KMS-11 (cell line): ENCODE data around the gene EPB42.

Experiments
- H2AFZ ChIP-seq: fragments of 200-600 bp; sonication (generic); 2 replicates; pipeline ENCODE4 v1.6.1; 2016; ENCODE audit warnings: antibody characterized with exemption, mixed run types, low read depth
- H3K27ac ChIP-seq: fragments of 200-600 bp; sonication (generic); 2 replicates; pipeline ENCODE4 v1.6.1; 2016; ENCODE audit warnings: mild to moderate bottlenecking, mixed run types
- H3K27me3 ChIP-seq: fragments of 200-600 bp; sonication (generic); 2 replicates; pipeline ENCODE4 v1.6.1; 2017; ENCODE audit warnings: mild to moderate bottlenecking, low read depth, mixed run types, moderate library complexity; ENCODE audit not compliant: insufficient read depth
- H3K36me3 ChIP-seq: fragments of 200-600 bp; sonication (generic); 2 replicates; pipeline ENCODE4 v1.6.1; 2017; ENCODE audit warnings: mild to moderate bottlenecking, mixed run types; ENCODE audit not compliant: insufficient read depth
- H3K4me1 ChIP-seq: fragments of 200-600 bp; sonication (generic); 2 replicates; pipeline ENCODE4 v1.6.1; 2016; ENCODE audit warnings: mild to moderate bottlenecking, low read depth, mixed run types; ENCODE audit not compliant: poor library complexity, severe bottlenecking
- H3K4me2 ChIP-seq: fragments of 200-600 bp; sonication (generic); 2 replicates; pipeline ENCODE4 v1.7.0; 2016; ENCODE audit warnings: mild to moderate bottlenecking, mixed run types
- H3K4me3 ChIP-seq: fragments of 200-600 bp; sonication (generic); IDR thresholded peaks from 2 replicates; pipeline ENCODE4 v1.6.1; 2017; ENCODE audit warnings: low read depth, low read length, mixed read lengths; ENCODE audit not compliant: insufficient read depth
- H3K79me2 ChIP-seq: fragments of 200-600 bp; sonication (generic); 2 replicates; pipeline ENCODE4 v1.6.1; 2016; ENCODE audit warnings: low read depth, mixed run types; ENCODE audit not compliant: insufficient read depth
- H3K9ac ChIP-seq: fragments of 200-600 bp; sonication (generic); 2 replicates; pipeline ENCODE4 v1.6.1; 2016; ENCODE audit warnings: mild to moderate bottlenecking, mixed run types
- H4K20me1 ChIP-seq: fragments of 200-600 bp; sonication (generic); 2 replicates; pipeline ENCODE4 v1.6.1; 2016; ENCODE audit warnings: mild to moderate bottlenecking, mixed run types; ENCODE audit not compliant: insufficient read depth
- TF ChIP-seq, protein P1 (sequence below): fragments of 200-600 bp; sonication (generic); conservative IDR thresholded peaks from 2 replicates; pipeline ENCODE4 v1.6.1; 2017; ENCODE audit warnings: low read depth, mild to moderate bottlenecking, antibody characterized with exemption, low read length, moderate library complexity, mixed read lengths

The EPB42 gene

DNA sequence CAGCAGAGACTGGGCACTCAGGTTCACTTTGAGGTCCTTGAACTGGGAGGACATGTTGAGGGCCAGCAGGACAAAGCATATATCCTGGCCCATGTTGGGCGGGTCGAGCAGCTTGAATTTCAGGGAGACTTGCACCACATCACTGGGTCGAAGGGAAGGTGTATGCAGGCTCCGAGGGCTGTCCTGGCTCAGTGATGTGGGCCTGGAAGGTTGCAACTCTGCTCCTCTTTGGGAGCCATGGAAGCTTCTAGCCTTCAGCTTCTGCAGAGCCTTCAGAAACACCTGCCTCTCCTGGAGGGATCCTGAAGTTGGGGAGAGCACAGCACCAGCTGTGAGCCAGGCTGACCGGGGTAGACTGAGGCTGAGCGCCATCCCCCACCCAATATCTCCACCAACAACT, 14.7 kb upstream of the EPB42 start:
- Histone ChIP-seq H3K27me3 (no peaks in the 10 kb centered on the region), H3K4me1 (no peaks in the 10 kb centered on the region), H3K9ac (no peak overlapping the region), H3K4me2 (no peak overlapping the region), H4K20me1 (no peaks in the 10 kb centered on the region), H3K4me3 (no peak overlapping the region), H3K36me3 (no peaks in the 10 kb centered on the region), H2AFZ (no peak overlapping the region), H3K79me2 (no peaks in the 10 kb centered on the region), H3K27ac (no peak overlapping the region)
- TF ChIP-seq, protein P1, sequence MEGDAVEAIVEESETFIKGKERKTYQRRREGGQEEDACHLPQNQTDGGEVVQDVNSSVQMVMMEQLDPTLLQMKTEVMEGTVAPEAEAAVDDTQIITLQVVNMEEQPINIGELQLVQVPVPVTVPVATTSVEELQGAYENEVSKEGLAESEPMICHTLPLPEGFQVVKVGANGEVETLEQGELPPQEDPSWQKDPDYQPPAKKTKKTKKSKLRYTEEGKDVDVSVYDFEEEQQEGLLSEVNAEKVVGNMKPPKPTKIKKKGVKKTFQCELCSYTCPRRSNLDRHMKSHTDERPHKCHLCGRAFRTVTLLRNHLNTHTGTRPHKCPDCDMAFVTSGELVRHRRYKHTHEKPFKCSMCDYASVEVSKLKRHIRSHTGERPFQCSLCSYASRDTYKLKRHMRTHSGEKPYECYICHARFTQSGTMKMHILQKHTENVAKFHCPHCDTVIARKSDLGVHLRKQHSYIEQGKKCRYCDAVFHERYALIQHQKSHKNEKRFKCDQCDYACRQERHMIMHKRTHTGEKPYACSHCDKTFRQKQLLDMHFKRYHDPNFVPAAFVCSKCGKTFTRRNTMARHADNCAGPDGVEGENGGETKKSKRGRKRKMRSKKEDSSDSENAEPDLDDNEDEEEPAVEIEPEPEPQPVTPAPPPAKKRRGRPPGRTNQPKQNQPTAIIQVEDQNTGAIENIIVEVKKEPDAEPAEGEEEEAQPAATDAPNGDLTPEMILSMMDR, result no peak

DNA sequence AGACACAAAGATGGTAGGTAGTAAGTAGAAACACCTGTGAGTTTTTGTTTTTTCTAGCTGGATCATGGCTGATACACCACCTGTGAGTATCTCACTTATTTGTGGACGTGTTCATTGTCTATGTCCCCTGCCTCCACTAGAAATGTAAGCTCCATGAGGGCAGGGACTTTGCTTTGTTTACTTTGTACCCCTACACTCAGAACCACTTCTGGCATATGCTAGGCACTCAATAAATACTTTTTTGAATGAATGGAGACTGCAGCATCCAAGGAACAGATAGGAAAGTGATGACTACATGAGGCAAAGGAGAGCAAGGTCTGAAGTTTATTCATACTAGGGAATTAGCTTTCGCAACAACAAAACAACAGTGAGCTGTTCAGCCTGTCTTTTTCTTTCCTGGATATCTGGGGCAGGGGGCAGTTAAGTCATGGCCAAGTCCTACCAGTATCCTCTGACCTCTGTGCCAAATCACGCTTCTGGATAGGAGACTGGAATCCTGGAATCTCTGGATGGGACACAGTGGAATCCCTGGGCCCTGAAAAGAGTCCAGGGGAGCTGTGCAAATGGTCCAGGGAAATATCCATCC, 11.6 kb upstream of the EPB42 start:
- no peaks in the 10 kb centered on the region for H3K4me1 ChIP-seq
- no peaks in the 10 kb centered on the region for H4K20me1 ChIP-seq
- H2AFZ ChIP-seq, result no peak overlapping the region
- H3K9ac ChIP-seq, result no peak overlapping the region
- H3K27ac ChIP-seq, result no peak overlapping the region
- H3K27me3 ChIP-seq, result no peaks in the 10 kb centered on the region
- TF ChIP-seq, protein P1, result no peak
- no peak overlapping the region for H3K4me3 ChIP-seq
- H3K36me3 ChIP-seq, result no peaks in the 10 kb centered on the region
- H3K4me2 ChIP-seq, result no peak overlapping the region
- no peaks in the 10 kb centered on the region for H3K79me2 ChIP-seq

DNA sequence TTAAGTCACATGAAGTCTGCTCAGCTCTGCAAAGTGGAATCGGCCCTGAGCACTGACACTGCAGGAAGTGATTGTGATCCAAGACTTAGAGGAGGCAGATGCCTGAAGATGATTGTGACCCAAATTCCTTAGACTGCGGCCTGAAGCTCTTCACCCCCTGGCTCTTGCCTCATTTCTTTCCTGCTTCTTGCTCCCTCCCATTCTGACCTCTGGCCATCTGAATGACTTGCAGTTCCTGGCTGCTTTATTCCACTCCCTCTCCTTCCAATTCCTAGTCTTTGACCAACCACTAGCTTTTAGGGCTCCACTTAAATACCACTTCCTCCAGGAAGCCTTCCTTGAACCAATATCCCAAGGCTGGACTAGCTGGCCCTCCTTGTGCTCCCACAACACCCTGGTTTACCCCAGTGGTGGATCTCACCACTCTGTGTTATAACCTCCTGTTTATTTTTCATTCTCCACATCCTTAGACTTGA, 9.9 kb upstream of the EPB42 start:
- no peak overlapping the region for H2AFZ ChIP-seq
- no peaks in the 10 kb centered on the region for H3K27me3 ChIP-seq
- no peaks in the 10 kb centered on the region for H4K20me1 ChIP-seq
- no peak overlapping the region for H3K27ac ChIP-seq
- H3K79me2 ChIP-seq, result no peaks in the 10 kb centered on the region
- no peak overlapping the region for H3K4me3 ChIP-seq
- TF ChIP-seq, protein P1, result no peak
- H3K9ac ChIP-seq, result no peak overlapping the region
- H3K4me1 ChIP-seq, result no peaks in the 10 kb centered on the region
- H3K4me2 ChIP-seq, result no peak overlapping the region
- no peaks in the 10 kb centered on the region for H3K36me3 ChIP-seq

DNA sequence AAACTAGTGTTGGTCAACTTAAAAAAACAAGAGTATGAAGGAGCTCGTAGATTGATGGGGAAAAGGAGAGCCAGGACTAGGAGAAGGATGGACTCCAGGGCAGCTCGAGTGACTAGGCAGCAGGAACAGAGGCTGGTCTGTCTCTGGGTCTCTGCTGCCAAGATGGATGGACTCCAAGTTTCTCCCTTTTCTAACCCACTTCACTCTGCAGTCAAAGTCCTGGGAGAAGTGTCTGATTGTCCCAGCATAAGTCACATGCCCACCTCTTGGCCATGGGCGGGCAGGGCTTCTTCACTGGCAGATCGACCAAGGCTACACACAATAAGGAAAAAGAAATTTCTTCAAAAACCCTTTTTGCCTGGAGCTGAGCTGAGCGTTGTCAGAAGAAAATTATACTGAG, 9.2 kb upstream of the EPB42 start:
- Histone ChIP-seq H3K4me2 (no peak overlapping the region), H3K36me3 (no peaks in the 10 kb centered on the region), H3K9ac (no peak overlapping the region), H3K27me3 (no peaks in the 10 kb centered on the region), H3K4me1 (no peaks in the 10 kb centered on the region), H3K4me3 (no peak overlapping the region), H3K79me2 (no peaks in the 10 kb centered on the region), H4K20me1 (no peaks in the 10 kb centered on the region), H2AFZ (no peak overlapping the region), H3K27ac (no peak overlapping the region)
- TF ChIP-seq, protein P1, result no peak
